Epithelial cell of proximal tubule (primary cell): ENCODE results near the gene DDA1. TPM values are rescaled to one million over a fixed set of nuclear protein-coding genes. Genes with fewer than 3 reads are reported as not detected.

Source experiments
- DNase-seq: peaks from one replicate; pipeline ENCODE4 v3.0.0-alpha.2; 2011; ENCODE audit warnings: low read depth
- H3K4me3 ChIP-seq: 2 replicates; pipeline ENCODE4 v1.5.1; 2011; ENCODE audit warnings: low read depth, mild to moderate bottlenecking, low read length
- CTCF ChIP-seq: conservative IDR thresholded peaks from 2 replicates; pipeline ENCODE4 v1.5.1; 2012; ENCODE audit warnings: low read depth, mild to moderate bottlenecking, low read length
- total RNA-seq: library from RNA; depleted of rRNA; stranded (reverse); fragments of >200 nt; gene quantifications from 2 replicates; pipeline ENCODE4 v1.2.3, GENCODE V29; 2015

Gene DDA1
- total RNA-seq, 1 donor from 2014 or later: 35.6 TPM

- DNase-seq: no peak
- H3K4me3 ChIP-seq: no peak overlapping the region
- no peak for TF ChIP-seq CTCF
These were observed 56.0 kb downstream of the DDA1 start for GRCh38 chr19:17365361-17365760.

- no peak overlapping the region for H3K4me3 ChIP-seq
- no peak for DNase-seq
- no peak for TF ChIP-seq CTCF
These were observed 60.7 kb downstream of the DDA1 start for GRCh38 chr19:17370026-17370587.

Other genes with a start within 250 kb of the DDA1 start
- gene HAUS8, start 234.1 kb upstream of the DDA1 start, total RNA-seq: 20.5 and 25.5 TPM in 2 replicates
- gene MYO9B, start 233.8 kb upstream of the DDA1 start, total RNA-seq: 53.9 and 55.9 TPM in 2 replicates
- 9.0 and 25.3 TPM in 2 replicates for gene USE1, start 94.2 kb upstream of the DDA1 start, total RNA-seq
- gene OCEL1, start 83.3 kb upstream of the DDA1 start, total RNA-seq: 4.6 and 8.1 TPM in 2 replicates
- 122 and 131 TPM in 2 replicates for gene NR2F6, start 63.6 kb upstream of the DDA1 start, total RNA-seq
- gene USHBP1, start 44.8 kb upstream of the DDA1 start, total RNA-seq: not detected in 2 replicates
- 125 and 141 TPM in 2 replicates for gene BABAM1, start 42.1 kb upstream of the DDA1 start, total RNA-seq
- gene ANKLE1, start 27.7 kb upstream of the DDA1 start, total RNA-seq: 3.0 and 4.1 TPM in 2 replicates
- 10.3 and 20.9 TPM in 2 replicates for gene ABHD8, start 6.1 kb upstream of the DDA1 start, total RNA-seq
- 121 and 161 TPM in 2 replicates for gene MRPL34, start 3.7 kb upstream of the DDA1 start, total RNA-seq
- gene ANO8, start 25.3 kb downstream of the DDA1 start, total RNA-seq: 3.3 and 6.6 TPM in 2 replicates
- 22.7 and 79.5 TPM in 2 replicates for gene GTPBP3, start 28.0 kb downstream of the DDA1 start, total RNA-seq
- gene PLVAP, start 67.8 kb downstream of the DDA1 start, total RNA-seq: 0.58 and 1.2 TPM in 2 replicates
- gene CCDC194, start 84.6 kb downstream of the DDA1 start, total RNA-seq: not detected in 2 replicates
- 2.2 and 18.6 TPM in 2 replicates for gene BST2, start 96.1 kb downstream of the DDA1 start, total RNA-seq
- gene MVB12A, start 110.5 kb downstream of the DDA1 start, total RNA-seq: 78.6 and 91.6 TPM in 2 replicates
- not detected in 2 replicates for gene TMEM221, start 139.1 kb downstream of the DDA1 start, total RNA-seq
- not detected in 2 replicates for gene NXNL1, start 151.4 kb downstream of the DDA1 start, total RNA-seq
- 2.5 and 7.0 TPM in 2 replicates for gene SLC27A1, start 161.0 kb downstream of the DDA1 start, total RNA-seq
- gene PGLS, start 202.1 kb downstream of the DDA1 start, total RNA-seq: 83.6 and 123 TPM in 2 replicates
- gene COLGALT1, start 246.1 kb downstream of the DDA1 start, total RNA-seq: 83.6 and 126 TPM in 2 replicates